ENCODE measurements around the gene SLC51B.
"Not testable (repeated sequence)": the region's sequence is repeated elsewhere in the genome, so short reads cannot be mapped to it uniquely, and the experiment has no call there.

The SLC51B gene

GRCh38 chr15:65069779-65070546 lies 24.8 kb downstream of the SLC51B start:
- DNase-seq (ENCODE audit: low read depth) = no peak
- no peak for TF ChIP-seq CTCF (IDR thresholded peaks at IDR 0.05; ENCODE audit: low read length, missing control alignments)
- no peak overlapping the region for H3K4me3 ChIP-seq (replicated peaks; ENCODE audit: low read depth, low read length)

- TF ChIP-seq CTCF (IDR thresholded peaks at IDR 0.05; ENCODE audit: low read length, missing control alignments) = no peak
- H3K4me3 ChIP-seq (replicated peaks; ENCODE audit: low read depth, low read length) = no peak overlapping the region
- peak; percentile 54 for DNase-seq (ENCODE audit: low read depth)
These were observed 26.2 kb downstream of the SLC51B start for GRCh38 chr15:65071381-65071811.

GRCh38 chr15:65072027-65072426 lies 26.8 kb downstream of the SLC51B start:
- TF ChIP-seq CTCF (IDR thresholded peaks at IDR 0.05; ENCODE audit: low read length, missing control alignments) = no peak
- peak; percentile 76 for DNase-seq (ENCODE audit: low read depth)
- no peak overlapping the region for H3K4me3 ChIP-seq (replicated peaks; ENCODE audit: low read depth, low read length)

GRCh38 chr15:65072617-65073016 lies 27.4 kb downstream of the SLC51B start:
- DNase-seq (ENCODE audit: low read depth) = no peak
- no peak overlapping the region for H3K4me3 ChIP-seq (replicated peaks; ENCODE audit: low read depth, low read length)
- no peak for TF ChIP-seq CTCF (IDR thresholded peaks at IDR 0.05; ENCODE audit: low read length, missing control alignments)

- not testable (repeated sequence) for DNase-seq (ENCODE audit: low read depth); H3K4me3 ChIP-seq (replicated peaks; ENCODE audit: low read depth, low read length)
These were observed 29.8 kb downstream of the SLC51B start for GRCh38 chr15:65074946-65075345.

- not testable (repeated sequence) for H3K4me3 ChIP-seq (replicated peaks; ENCODE audit: low read depth, low read length); DNase-seq (ENCODE audit: low read depth)
These were observed 30.6 kb downstream of the SLC51B start for GRCh38 chr15:65075607-65076395.

GRCh38 chr15:65076486-65077290 lies 31.5 kb downstream of the SLC51B start, which contains the start of gene KBTBD13:
Gene KBTBD13, plus strand, starts transcription at chr15:65076746. Its CDS starts 70 bp downstream, at chr15:65076816.
- no peak for TF ChIP-seq CTCF (IDR thresholded peaks at IDR 0.05; ENCODE audit: low read length, missing control alignments)
- H3K4me3 ChIP-seq (replicated peaks; ENCODE audit: low read depth, low read length) = no peak within 1 kb of the TSS
- DNase-seq (ENCODE audit: low read depth) = no peak

Measured in fibroblast of pulmonary artery (primary cell).